HG03139 (cell line): ENCODE data around the gene CA10.

ENCODE experiments used
- ATAC-seq: cut with Tn5 transposase; IDR thresholded peaks from one replicate; pipeline ENCODE4 v1.9.1; 2021; ENCODE audit not compliant: unreplicated experiment

The CA10 gene

GRCh38 chr17:51890710-51891109 is 267.8 kb downstream of the CA10 start:
- no peak for ATAC-seq

- no peak for ATAC-seq
Observed at GRCh38 chr17:51888816-51889215, 269.7 kb downstream of the CA10 start.

GRCh38 chr17:51876986-51877385 is 281.5 kb downstream of the CA10 start:
- ATAC-seq, result no peak

GRCh38 chr17:51873302-51873701 is 285.2 kb downstream of the CA10 start:
- no peak for ATAC-seq

- ATAC-seq, result no peak
Observed at GRCh38 chr17:51869387-51869786, 289.1 kb downstream of the CA10 start.

GRCh38 chr17:51860954-51861561 is 297.5 kb downstream of the CA10 start:
- no peak for ATAC-seq

- ATAC-seq, result no peak
Observed at GRCh38 chr17:51857052-51857597, 301.4 kb downstream of the CA10 start.

- ATAC-seq, result no peak
Observed at GRCh38 chr17:51855806-51856205, 302.7 kb downstream of the CA10 start.

GRCh38 chr17:51853857-51854256 is 304.7 kb downstream of the CA10 start:
- no peak for ATAC-seq

GRCh38 chr17:51852603-51853002 is 305.9 kb downstream of the CA10 start:
- no peak for ATAC-seq

GRCh38 chr17:51850201-51850600 is 308.3 kb downstream of the CA10 start:
- no peak for ATAC-seq

- no peak for ATAC-seq
Observed at GRCh38 chr17:51848451-51848850, 310.1 kb downstream of the CA10 start.

GRCh38 chr17:51846566-51846965 is 311.9 kb downstream of the CA10 start:
- no peak for ATAC-seq

- ATAC-seq, result no peak
Observed at GRCh38 chr17:51845776-51846175, 312.7 kb downstream of the CA10 start.

GRCh38 chr17:51842763-51843162 is 315.8 kb downstream of the CA10 start:
- ATAC-seq, result no peak

GRCh38 chr17:51841669-51842068 is 316.8 kb downstream of the CA10 start:
- ATAC-seq, result no peak

- no peak for ATAC-seq
Observed at GRCh38 chr17:51840688-51841087, 317.8 kb downstream of the CA10 start.

- no peak for ATAC-seq
Observed at GRCh38 chr17:51833620-51834019, 324.9 kb downstream of the CA10 start.

- ATAC-seq, result no peak
Observed at GRCh38 chr17:51833045-51833444, 325.5 kb downstream of the CA10 start.

GRCh38 chr17:51830886-51831285 is 327.6 kb downstream of the CA10 start:
- no peak for ATAC-seq

- ATAC-seq, result no peak
Observed at GRCh38 chr17:51830451-51830850, 328.1 kb downstream of the CA10 start.

GRCh38 chr17:51828901-51829300 is 329.6 kb downstream of the CA10 start:
- ATAC-seq, result no peak

- no peak for ATAC-seq
Observed at GRCh38 chr17:51827140-51827539, 331.4 kb downstream of the CA10 start.
